Smooth muscle cell (in vitro differentiated cells): ENCODE measurements around the gene RTP1. TPM values are rescaled to one million over a fixed set of nuclear protein-coding genes. Genes with fewer than 3 reads are reported as not detected.

Source experiments
- DNase-seq: peaks from one replicate; lab custom pipeline; 2025; ENCODE audit not compliant: unreplicated experiment; lab: John Stamatoyannopoulos, UW
- H2AFZ ChIP-seq: fragments of 200-600 bp; sonication (generic); 2 replicates; pipeline ENCODE4 v1.6.0; 2016; ENCODE audit warnings: antibody characterized with exemption, low read depth, mild to moderate bottlenecking
- H3F3A ChIP-seq: fragments of 200-600 bp; sonication (generic); 2 replicates; pipeline ENCODE4 v1.6.0; 2017; ENCODE audit warnings: antibody characterized with exemption, low read depth
- H3K27ac ChIP-seq: fragments of 200-600 bp; sonication (generic); 2 replicates; pipeline ENCODE4 v1.5.1; 2016; ENCODE audit warnings: low read depth, mild to moderate bottlenecking
- H3K27me3 ChIP-seq: fragments of 200-600 bp; sonication (generic); 2 replicates; pipeline ENCODE4 v1.6.1; 2016; ENCODE audit warnings: low read depth, mild to moderate bottlenecking
- H3K36me3 ChIP-seq: fragments of 200-600 bp; sonication (generic); 2 replicates; pipeline ENCODE4 v1.5.1; 2016; ENCODE audit warnings: low read depth
- H3K4me1 ChIP-seq: fragments of 200-600 bp; sonication (generic); 2 replicates; pipeline ENCODE4 v1.5.1; 2016; ENCODE audit warnings: low read depth
- H3K4me2 ChIP-seq: fragments of 200-600 bp; sonication (generic); 2 replicates; pipeline ENCODE4 v1.6.0; 2016; ENCODE audit warnings: mild to moderate bottlenecking
- H3K4me3 ChIP-seq: fragments of 200-600 bp; sonication (generic); 2 replicates; pipeline ENCODE4 v1.5.1; 2016; ENCODE audit warnings: mild to moderate bottlenecking
- H3K79me2 ChIP-seq: fragments of 200-600 bp; sonication (generic); 2 replicates; pipeline ENCODE4 v1.6.0; 2016; ENCODE audit warnings: low read depth, mild to moderate bottlenecking
- H3K9ac ChIP-seq: fragments of 200-600 bp; sonication (generic); 2 replicates; pipeline ENCODE4 v1.6.0; 2016; ENCODE audit warnings: low read depth
- H3K9me3 ChIP-seq: fragments of 200-600 bp; sonication (generic); replicated peaks from 2 replicates; pipeline ENCODE4 v1.5.1; 2016; ENCODE audit warnings: low read depth
- H4K20me1 ChIP-seq: fragments of 200-600 bp; sonication (generic); 2 replicates; pipeline ENCODE4 v1.6.0; 2016; ENCODE audit warnings: low read depth
- CTCF ChIP-seq: fragments of 200-600 bp; sonication (generic); IDR thresholded peaks from 2 replicates; pipeline ENCODE4 v1.5.1; 2017; ENCODE audit warnings: borderline replicate concordance, mild to moderate bottlenecking, antibody characterized with exemption; ENCODE audit not compliant: insufficient read depth, poor library complexity, severe bottlenecking
- WGBS: methylation state at CpG from one replicate; pipeline ENCODE4 v1.1.7; 2016; ENCODE audit warnings: low lambda C conversion rate; 5-methylcytosine and 5-hydroxymethylcytosine counted together
- polyA plus RNA-seq: library from polyadenylated mRNA; unstranded; fragments of >200 nt; fragmentation: Nextera tagmentation; extraction: Ambion mirVana; gene quantifications from 2 replicates; pipeline ENCODE4 v1.2.1, GENCODE V29; 2016
- total RNA-seq: library from RNA; depleted of rRNA; stranded (reverse); fragments of >200 nt; gene quantifications from 2 replicates; pipeline ENCODE4 v1.2.3, GENCODE V29; 2014

RTP1 gene
- total and polyA plus RNA-seq, 2 experiments from 2014 or later: not detected

- H3K79me2 ChIP-seq: no peaks in the 10 kb centered on the region
- no peaks in the 10 kb centered on the region for H3K9me3 ChIP-seq
- no peak overlapping the region for H3K4me3 ChIP-seq
- DNase-seq: no peak
- no peaks in the 10 kb centered on the region for H3F3A ChIP-seq
- H3K27me3 ChIP-seq: no peaks in the 10 kb centered on the region
- no peaks in the 10 kb centered on the region for H3K4me1 ChIP-seq
- no peak overlapping the region for H2AFZ ChIP-seq
- H4K20me1 ChIP-seq: no peaks in the 10 kb centered on the region
- H3K9ac ChIP-seq: no peak overlapping the region
- no peak overlapping the region for H3K4me2 ChIP-seq
- H3K27ac ChIP-seq: no peak overlapping the region
- WGBS: 61% methylated on average over 5 of the region's 5 CpGs
- H3K36me3 ChIP-seq: no peaks in the 10 kb centered on the region
- TF ChIP-seq CTCF: no peak
Measured at GRCh38 chr3:187242435-187242834, 45.1 kb downstream of the RTP1 start.

- no peaks in the 10 kb centered on the region for H3K27me3 ChIP-seq
- no peak overlapping the region for H3K9ac ChIP-seq
- no peak for DNase-seq
- no peaks in the 10 kb centered on the region for H3K4me1 ChIP-seq
- no peaks in the 10 kb centered on the region for H3F3A ChIP-seq
- 94% methylated on average over 4 of the region's 4 CpGs for WGBS
- H4K20me1 ChIP-seq: no peaks in the 10 kb centered on the region
- no peak overlapping the region for H3K4me2 ChIP-seq
- H3K9me3 ChIP-seq: no peaks in the 10 kb centered on the region
- H3K36me3 ChIP-seq: no peaks in the 10 kb centered on the region
- H3K4me3 ChIP-seq: no peak overlapping the region
- no peaks in the 10 kb centered on the region for H3K79me2 ChIP-seq
- no peak overlapping the region for H2AFZ ChIP-seq
- TF ChIP-seq CTCF: no peak
- H3K27ac ChIP-seq: no peak overlapping the region
Measured at GRCh38 chr3:187242900-187243299, 45.6 kb downstream of the RTP1 start.

GRCh38 chr3:187243933-187244524 is 46.7 kb downstream of the RTP1 start:
- H3K79me2 ChIP-seq: no peaks in the 10 kb centered on the region
- no peaks in the 10 kb centered on the region for H3F3A ChIP-seq
- no peak overlapping the region for H3K9ac ChIP-seq
- no peaks in the 10 kb centered on the region for H4K20me1 ChIP-seq
- DNase-seq: no peak
- no peaks in the 10 kb centered on the region for H3K27me3 ChIP-seq
- TF ChIP-seq CTCF: no peak
- no peaks in the 10 kb centered on the region for H3K36me3 ChIP-seq
- H3K4me2 ChIP-seq: no peak overlapping the region
- H3K4me3 ChIP-seq: no peak overlapping the region
- no peaks in the 10 kb centered on the region for H3K9me3 ChIP-seq
- H3K27ac ChIP-seq: no peak overlapping the region
- no peaks in the 10 kb centered on the region for H3K4me1 ChIP-seq
- WGBS: 88% methylated on average over 2 of the region's 2 CpGs
- no peak overlapping the region for H2AFZ ChIP-seq

GRCh38 chr3:187247398-187247797 is 50.1 kb downstream of the RTP1 start:
- no peak overlapping the region for H3K9ac ChIP-seq
- no peak for DNase-seq
- no peaks in the 10 kb centered on the region for H3K36me3 ChIP-seq
- no peaks in the 10 kb centered on the region for H3K4me1 ChIP-seq
- no peaks in the 10 kb centered on the region for H3K9me3 ChIP-seq
- TF ChIP-seq CTCF: no peak
- no peak overlapping the region for H3K27ac ChIP-seq
- H3F3A ChIP-seq: no peaks in the 10 kb centered on the region
- H3K27me3 ChIP-seq: no peaks in the 10 kb centered on the region
- H2AFZ ChIP-seq: no peak overlapping the region
- no peak overlapping the region for H3K4me3 ChIP-seq
- H4K20me1 ChIP-seq: no peaks in the 10 kb centered on the region
- no peak overlapping the region for H3K4me2 ChIP-seq
- H3K79me2 ChIP-seq: no peaks in the 10 kb centered on the region
- WGBS: 80% methylated on average over 3 of the region's 3 CpGs
